Keratinocyte (primary cell): Measurements from ENCODE around the gene SPOPL. TPM values are rescaled to one million over a fixed set of nuclear protein-coding genes. Genes with fewer than 3 reads are reported as not detected.

ENCODE experiments used
- DNase-seq: peaks from one replicate; pipeline ENCODE4 v3.0.0-alpha.2; 2011; ENCODE audit warnings: low read depth, missing footprints, low spot score
- FAIRE-seq: peaks from 2 replicates; lab custom pipeline; 2011; peaks lifted over from hg19 to GRCh38; lab: Jason Lieb, UNC
- H2AFZ ChIP-seq: 2 replicates; pipeline ENCODE4 v1.6.0; 2012; ENCODE audit warnings: low read length, control low read depth, inconsistent platforms; ENCODE audit not compliant: control insufficient read depth
- H3K27ac ChIP-seq: 2 replicates; pipeline ENCODE4 v1.5.1; 2011; ENCODE audit warnings: low read length; ENCODE audit not compliant: control insufficient read depth, insufficient read depth
- H3K27me3 ChIP-seq: 3 replicates; pipeline ENCODE4 v1.6.0; 2011; ENCODE audit warnings: low read length; ENCODE audit not compliant: control insufficient read depth, insufficient read depth; ENCODE audit errors: extremely low read depth
- H3K36me3 ChIP-seq, 2 experiments: 2 replicates in 1 of 2; 3 replicates in 1 of 2; pipeline ENCODE4 v1.5.1; 2011; ENCODE audit warnings: low read length in 2 of 2, mild to moderate bottlenecking in 1 of 2; ENCODE audit not compliant: control insufficient read depth in 2 of 2, insufficient read depth in 2 of 2; ENCODE audit errors: extremely low read depth in 1 of 2
- H3K4me1 ChIP-seq: 3 replicates; pipeline ENCODE4 v1.5.1; 2011; ENCODE audit warnings: low read length; ENCODE audit not compliant: control insufficient read depth, insufficient read depth; ENCODE audit errors: extremely low read depth
- H3K4me2 ChIP-seq: 3 replicates; pipeline ENCODE4 v1.6.0; 2011; ENCODE audit warnings: low read depth, low read length; ENCODE audit not compliant: control insufficient read depth, insufficient read depth; ENCODE audit errors: extremely low read depth
- H3K4me3 ChIP-seq, 3 experiments: fragments of 200-600 bp in 1 of 3; sonication (generic) in 1 of 3; 2 replicates in 2 of 3; 3 replicates in 1 of 3; pipeline ENCODE4 v1.5.1; 2011 to 2016; ENCODE audit warnings: low read length in 3 of 3, mild to moderate bottlenecking in 3 of 3, control low read depth in 2 of 3, inconsistent platforms in 1 of 3, low read depth in 1 of 3, mixed read lengths in 1 of 3, mixed run types in 1 of 3, moderate library complexity in 1 of 3; ENCODE audit not compliant: control insufficient read depth in 2 of 3, insufficient read depth in 2 of 3; ENCODE audit errors: extremely low read depth in 1 of 3
- H3K79me2 ChIP-seq: 2 replicates; pipeline ENCODE4 v1.6.0; 2012; ENCODE audit warnings: low read length; ENCODE audit not compliant: control insufficient read depth, insufficient read depth
- H3K9ac ChIP-seq: 3 replicates; pipeline ENCODE4 v1.6.0; 2011; ENCODE audit warnings: low read length; ENCODE audit not compliant: control insufficient read depth, insufficient read depth; ENCODE audit errors: extremely low read depth
- H3K9me1 ChIP-seq: 3 replicates; pipeline ENCODE4 v1.6.0; 2011; ENCODE audit warnings: low read length; ENCODE audit not compliant: control insufficient read depth, insufficient read depth; ENCODE audit errors: extremely low read depth
- H3K9me3 ChIP-seq: 2 replicates; pipeline ENCODE4 v1.5.1; 2012; ENCODE audit warnings: low read depth, low read length; ENCODE audit not compliant: control insufficient read depth
- H4K20me1 ChIP-seq: 3 replicates; pipeline ENCODE4 v1.6.0; 2011; ENCODE audit warnings: low read length; ENCODE audit not compliant: control insufficient read depth, insufficient read depth; ENCODE audit errors: extremely low read depth
- EZH2 ChIP-seq: IDR thresholded peaks from one replicate; pipeline ENCODE4 v1.6.1; 2012; ENCODE audit warnings: inconsistent platforms, mild to moderate bottlenecking, low read length, moderate library complexity
- dilution Hi-C: fragments of 300-500 bp; cut with MboI; formaldehyde crosslinking; loops from one replicate; pipeline ENCODE4 v1.7.0; 2020; ENCODE audit warnings: low sequenced_read_pairs; ENCODE audit not compliant: extremely low pct_ligation_motif_present
- polyA plus RNA-seq, 5 experiments: library from polyadenylated mRNA; depleted of rRNA in 3 of 5; stranded (reverse) in 3 of 5; stranded (forward) in 1 of 5; unstranded in 1 of 5; fragments of >200 nt; gene quantifications; 1 replicate in 1 of 5; 2 replicates in 3 of 5; 3 replicates in 1 of 5; pipeline versions ENCODE4 v1.2.1 to v1.2.3, GENCODE V29; 2011 to 2012; ENCODE audit warnings: missing spikeins in 2 of 5, low read depth in 1 of 5, low replicate concordance in 1 of 5
- TF ChIP-seq, protein P1 (sequence below), 3 experiments: IDR thresholded peaks in 1 of 3; conservative IDR thresholded peaks in 1 of 3; optimal IDR thresholded peaks in 1 of 3; 2 replicates in 2 of 3; 3 replicates in 1 of 3; pipeline versions ENCODE3 to v1.5.1; 2011; ENCODE audit warnings: low read length in 3 of 3, mild to moderate bottlenecking in 3 of 3, moderate library complexity in 2 of 3, control low read depth in 1 of 3, inconsistent platforms in 1 of 3; ENCODE audit not compliant: insufficient read depth in 2 of 3; ENCODE audit errors: extremely low read depth in 1 of 3

The SPOPL gene
- polyA plus RNA-seq, 1 donor (not counting 4 experiments of a cell fraction or from before 2014, with no cell fraction given) = 16.5 TPM

- DNase-seq (peak; percentile 73), FAIRE-seq (peak; percentile 92)
- Histone ChIP-seq H3K27ac (peak overlapping the region; percentile 91), H3K4me2 (peak overlapping the region; percentile 90), H3K9me3 (no peaks in the 10 kb centered on the region), H2AFZ (peak overlapping the region; percentile 64), H3K4me1 (peaks cover 28% of the 10 kb centered on the region), H3K4me3 (peak overlapping the region in 2 of 3 experiments; percentile 36 to 50), H3K36me3 (no peaks in the 10 kb centered on the region), H3K9me1 (no peaks in the 10 kb centered on the region), H4K20me1 (no peaks in the 10 kb centered on the region), H3K79me2 (no peaks in the 10 kb centered on the region), H3K9ac (peak overlapping the region; percentile 56), H3K27me3 (no peaks in the 10 kb centered on the region)
- TF ChIP-seq, protein P1, sequence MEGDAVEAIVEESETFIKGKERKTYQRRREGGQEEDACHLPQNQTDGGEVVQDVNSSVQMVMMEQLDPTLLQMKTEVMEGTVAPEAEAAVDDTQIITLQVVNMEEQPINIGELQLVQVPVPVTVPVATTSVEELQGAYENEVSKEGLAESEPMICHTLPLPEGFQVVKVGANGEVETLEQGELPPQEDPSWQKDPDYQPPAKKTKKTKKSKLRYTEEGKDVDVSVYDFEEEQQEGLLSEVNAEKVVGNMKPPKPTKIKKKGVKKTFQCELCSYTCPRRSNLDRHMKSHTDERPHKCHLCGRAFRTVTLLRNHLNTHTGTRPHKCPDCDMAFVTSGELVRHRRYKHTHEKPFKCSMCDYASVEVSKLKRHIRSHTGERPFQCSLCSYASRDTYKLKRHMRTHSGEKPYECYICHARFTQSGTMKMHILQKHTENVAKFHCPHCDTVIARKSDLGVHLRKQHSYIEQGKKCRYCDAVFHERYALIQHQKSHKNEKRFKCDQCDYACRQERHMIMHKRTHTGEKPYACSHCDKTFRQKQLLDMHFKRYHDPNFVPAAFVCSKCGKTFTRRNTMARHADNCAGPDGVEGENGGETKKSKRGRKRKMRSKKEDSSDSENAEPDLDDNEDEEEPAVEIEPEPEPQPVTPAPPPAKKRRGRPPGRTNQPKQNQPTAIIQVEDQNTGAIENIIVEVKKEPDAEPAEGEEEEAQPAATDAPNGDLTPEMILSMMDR (optimal IDR thresholded peaks at IDR 0.05 in 1 of 3, IDR thresholded peaks at IDR 0.05 in 1 of 3, conservative IDR thresholded peaks at IDR 0.05 in 1 of 3; ENCODE audit: extremely low read depth in 1 of 3, insufficient read depth in 2 of 3, low read length in 3 of 3) = no peak
- no peak for TF ChIP-seq EZH2
- dilution Hi-C loops = no loop called here
Observed at GRCh38 chr2:138453815-138454214, 47.8 kb upstream of the SPOPL start.

DNA sequence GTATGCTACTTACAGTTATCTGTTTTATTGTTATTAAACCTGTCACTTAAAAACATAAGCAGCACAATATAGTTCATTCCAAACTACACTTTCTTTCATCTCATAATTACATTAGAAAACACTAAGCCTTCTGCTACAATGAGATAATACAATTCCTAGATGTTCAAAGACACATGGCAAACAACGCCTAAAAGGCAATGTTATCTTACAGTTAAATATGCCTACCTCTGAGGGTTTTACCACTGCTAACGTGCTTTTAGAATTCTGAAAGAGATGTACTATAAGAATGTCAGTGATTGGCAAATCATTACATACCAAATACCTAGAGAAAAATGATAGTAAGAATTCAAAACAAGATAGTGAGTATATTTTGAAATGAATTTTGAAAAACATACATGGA is 46.8 kb upstream of the SPOPL start:
- Histone ChIP-seq H3K27me3 (no peaks in the 10 kb centered on the region), H3K27ac (peak overlapping the region; percentile 91), H2AFZ (peak overlapping the region; percentile 61), H3K36me3 (no peaks in the 10 kb centered on the region), H3K4me3 (no peak overlapping the region), H3K9me3 (no peaks in the 10 kb centered on the region), H3K9me1 (no peaks in the 10 kb centered on the region), H3K9ac (no peak overlapping the region), H3K4me2 (peak overlapping the region; percentile 90), H3K4me1 (peaks cover 28% of the 10 kb centered on the region), H3K79me2 (no peaks in the 10 kb centered on the region), H4K20me1 (no peaks in the 10 kb centered on the region)
- dilution Hi-C loops = no loop called here
- FAIRE-seq (no peak), DNase-seq (no peak)
- TF ChIP-seq, protein P1 (optimal IDR thresholded peaks at IDR 0.05 in 1 of 3, IDR thresholded peaks at IDR 0.05 in 1 of 3, conservative IDR thresholded peaks at IDR 0.05 in 1 of 3; ENCODE audit: extremely low read depth in 1 of 3, insufficient read depth in 2 of 3, low read length in 3 of 3) = no peak
- no peak for TF ChIP-seq EZH2
